GM06990 (cell line): ENCODE data around the gene RAPGEF5.

Source experiments
- DNase-seq: peaks from one replicate; pipeline ENCODE4 v3.0.0-alpha.2; 2011; ENCODE audit not compliant: insufficient read length; ENCODE audit errors: extremely low read depth
- H3K27me3 ChIP-seq: replicated peaks from 2 replicates; pipeline ENCODE4 v1.6.0; 2011; ENCODE audit warnings: low read length; ENCODE audit not compliant: control insufficient read depth, insufficient read depth
- H3K36me3 ChIP-seq: 2 replicates; pipeline ENCODE4 v1.5.1; 2011; ENCODE audit warnings: low read length; ENCODE audit not compliant: control insufficient read depth, insufficient read depth
- H3K4me3 ChIP-seq: replicated peaks from 2 replicates; pipeline ENCODE4 v1.5.1; 2011; ENCODE audit warnings: low read depth, mild to moderate bottlenecking, control low read depth, low read length
- TF ChIP-seq, protein P1 (sequence below): IDR thresholded peaks from 2 replicates; pipeline ENCODE4 v1.5.1; 2011; ENCODE audit warnings: low read length, control low read depth, mild to moderate bottlenecking, inconsistent platforms; ENCODE audit not compliant: insufficient read depth, poor library complexity, severe bottlenecking

RAPGEF5 gene

DNA sequence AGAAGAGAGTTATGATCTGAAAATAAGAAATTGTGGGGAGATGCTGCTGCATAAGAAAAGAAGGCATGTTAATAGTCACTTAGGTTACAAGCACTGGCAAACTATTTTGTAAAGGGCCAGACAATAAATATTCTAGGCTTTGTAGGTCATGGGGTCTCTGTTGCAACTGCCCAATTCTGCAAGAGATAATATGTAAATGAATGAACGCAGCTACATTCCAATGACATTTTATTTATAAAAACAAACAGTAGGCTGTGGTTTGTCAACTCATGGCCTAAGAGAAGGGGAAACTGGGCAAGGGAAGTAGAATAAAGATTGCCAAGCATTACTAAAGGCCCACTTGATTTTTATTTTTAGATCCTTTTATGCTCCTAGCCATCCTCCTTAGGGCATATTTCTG is 133.1 kb downstream of the RAPGEF5 start:
- no peak overlapping the region for H3K4me3 ChIP-seq
- DNase-seq: no peak
- H3K27me3 ChIP-seq: no peaks in the 10 kb centered on the region
- TF ChIP-seq, protein P1, sequence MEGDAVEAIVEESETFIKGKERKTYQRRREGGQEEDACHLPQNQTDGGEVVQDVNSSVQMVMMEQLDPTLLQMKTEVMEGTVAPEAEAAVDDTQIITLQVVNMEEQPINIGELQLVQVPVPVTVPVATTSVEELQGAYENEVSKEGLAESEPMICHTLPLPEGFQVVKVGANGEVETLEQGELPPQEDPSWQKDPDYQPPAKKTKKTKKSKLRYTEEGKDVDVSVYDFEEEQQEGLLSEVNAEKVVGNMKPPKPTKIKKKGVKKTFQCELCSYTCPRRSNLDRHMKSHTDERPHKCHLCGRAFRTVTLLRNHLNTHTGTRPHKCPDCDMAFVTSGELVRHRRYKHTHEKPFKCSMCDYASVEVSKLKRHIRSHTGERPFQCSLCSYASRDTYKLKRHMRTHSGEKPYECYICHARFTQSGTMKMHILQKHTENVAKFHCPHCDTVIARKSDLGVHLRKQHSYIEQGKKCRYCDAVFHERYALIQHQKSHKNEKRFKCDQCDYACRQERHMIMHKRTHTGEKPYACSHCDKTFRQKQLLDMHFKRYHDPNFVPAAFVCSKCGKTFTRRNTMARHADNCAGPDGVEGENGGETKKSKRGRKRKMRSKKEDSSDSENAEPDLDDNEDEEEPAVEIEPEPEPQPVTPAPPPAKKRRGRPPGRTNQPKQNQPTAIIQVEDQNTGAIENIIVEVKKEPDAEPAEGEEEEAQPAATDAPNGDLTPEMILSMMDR: no peak
- no peaks in the 10 kb centered on the region; the same call in none of the 2 replicates for H3K36me3 ChIP-seq

DNA sequence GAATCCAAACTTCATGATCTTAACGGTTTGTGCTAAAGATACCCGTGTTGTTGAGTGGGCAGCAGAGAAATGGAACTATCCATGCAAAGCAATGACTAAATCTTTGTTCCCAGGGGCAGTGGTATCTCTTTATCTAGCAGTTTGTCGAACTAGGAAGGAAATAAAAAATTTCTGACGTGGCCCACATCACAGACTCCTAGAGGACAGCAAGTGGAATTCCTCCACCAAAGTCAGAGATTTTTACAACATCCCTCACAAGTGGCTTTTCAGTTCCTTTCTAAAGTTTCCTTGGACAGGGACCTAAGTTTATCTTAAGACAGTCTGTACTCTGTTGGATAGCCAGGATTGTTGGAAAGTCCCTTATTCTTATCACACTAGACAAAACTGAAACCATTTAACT is 136.0 kb downstream of the RAPGEF5 start:
- DNase-seq: no peak
- TF ChIP-seq, protein P1: no peak
- H3K4me3 ChIP-seq: no peak overlapping the region
- H3K27me3 ChIP-seq: no peaks in the 10 kb centered on the region
- no peaks in the 10 kb centered on the region; the same call in none of the 2 replicates for H3K36me3 ChIP-seq

DNA sequence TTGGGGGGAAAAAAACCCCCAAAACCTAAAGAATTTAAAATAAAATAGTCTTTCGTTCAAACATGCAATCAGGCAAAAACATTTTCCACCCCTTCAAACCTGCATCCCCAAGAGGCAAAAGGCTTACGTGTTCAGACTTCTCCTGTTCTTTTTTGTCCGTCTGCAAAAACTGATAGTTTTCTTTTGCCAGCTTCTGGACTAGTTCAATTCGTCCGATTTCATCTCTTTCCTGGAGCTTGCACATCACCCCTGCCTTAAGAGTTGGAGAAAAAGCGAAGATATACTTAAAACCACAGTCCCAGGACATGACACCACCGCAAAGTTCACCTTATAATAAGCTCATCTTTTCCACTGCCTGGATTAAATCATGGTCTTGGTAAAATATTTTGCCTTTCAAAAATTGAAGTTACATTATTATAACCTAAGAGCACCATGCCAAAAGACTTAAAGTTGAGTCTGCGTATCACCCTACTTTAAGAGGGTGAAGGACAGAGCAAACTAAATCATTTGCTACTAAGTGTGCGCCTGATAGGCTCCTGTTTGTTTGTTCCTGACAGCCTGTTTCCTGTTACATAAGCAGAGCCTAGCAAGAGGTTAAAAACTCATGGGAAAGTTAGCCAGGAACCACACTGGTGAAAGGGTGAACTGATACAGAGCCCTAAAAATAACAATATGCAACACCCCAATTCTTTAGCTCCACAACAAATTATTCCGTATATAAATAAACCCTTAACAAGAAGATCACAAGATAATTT is 137.0 kb downstream of the RAPGEF5 start:
- TF ChIP-seq, protein P1: no peak
- no peak overlapping the region for H3K4me3 ChIP-seq
- no peak for DNase-seq
- no peaks in the 10 kb centered on the region; the same call in none of the 2 replicates for H3K36me3 ChIP-seq
- H3K27me3 ChIP-seq: no peaks in the 10 kb centered on the region

- DNase-seq: no peak
- Histone ChIP-seq H3K4me3 (no peak overlapping the region), H3K27me3 (no peaks in the 10 kb centered on the region), H3K36me3 (no peaks in the 10 kb centered on the region; the same call in none of the 2 replicates)
- TF ChIP-seq, protein P1: no peak
Measured at GRCh38 chr7:22219036-22219435, 137.9 kb downstream of the RAPGEF5 start.

GRCh38 chr7:22216832-22217475 is 140.0 kb downstream of the RAPGEF5 start:
- DNase-seq: no peak
- no peak overlapping the region for H3K4me3 ChIP-seq
- TF ChIP-seq, protein P1: no peak
- no peaks in the 10 kb centered on the region for H3K27me3 ChIP-seq
- H3K36me3 ChIP-seq: no peaks in the 10 kb centered on the region
